Panc1 (cell line): ENCODE results near the gene RNU7-1. TPM values are rescaled to one million over a fixed set of nuclear protein-coding genes. Genes with fewer than 3 reads are reported as not detected.

Source experiments
- ATAC-seq: fragments of 200-7000 bp; cut with Tn5 transposase; 2 replicates; pipeline ENCODE4 v1.9.1; 2020; ENCODE audit warnings: mild to moderate bottlenecking, moderate library complexity
- BruUV-seq: library from RNA; stranded (reverse); fragments of 400-500 nt; replicated peaks from 2 replicates; lab custom pipeline; 2021; lab: Mats Ljungman, UMichigan
- CTCF ChIA-PET: fragments of 300-600 bp; sonication (Branson Sonifier 250); formaldehyde crosslinking; loops from one replicate; lab custom pipeline; 2022; ENCODE audit warnings: antibody characterized with exemption; lab: Charles Lee
- POLR2A ChIA-PET: fragments of 300-600 bp; sonication (Branson Sonifier 250); formaldehyde crosslinking; loops from one replicate; lab custom pipeline; 2022; ENCODE audit warnings: antibody characterized with exemption; lab: Charles Lee
- DNase-seq: peaks from one replicate; pipeline ENCODE4 v3.0.0-alpha.2; 2010; ENCODE audit warnings: low read depth, low spot score
- H3K27ac ChIP-seq: 2 replicates; pipeline ENCODE4 v1.5.1; 2011; ENCODE audit warnings: mild to moderate bottlenecking, low read length, inconsistent platforms
- H3K27me3 ChIP-seq: fragments of 200-500 bp; sonication (Bioruptor generic); 2 replicates; pipeline ENCODE4 v1.6.0; 2014; ENCODE audit warnings: low read length, inconsistent platforms; ENCODE audit not compliant: control insufficient read depth, insufficient read depth
- H3K36me3 ChIP-seq: fragments of 200-500 bp; sonication (Bioruptor generic); 2 replicates; pipeline ENCODE4 v1.5.1; 2014; ENCODE audit warnings: inconsistent platforms, mild to moderate bottlenecking, low read length, moderate library complexity; ENCODE audit not compliant: control insufficient read depth, insufficient read depth
- H3K4me1 ChIP-seq: 2 replicates; pipeline ENCODE4 v1.5.1; 2011; ENCODE audit warnings: inconsistent platforms, mild to moderate bottlenecking, low read length, moderate library complexity; ENCODE audit not compliant: control insufficient read depth, insufficient read depth
- H3K4me3 ChIP-seq, 2 experiments: 2 replicates each; pipeline ENCODE4 v1.5.1; 2011 to 2012; ENCODE audit warnings: low read depth in 2 of 2, low read length in 2 of 2, mild to moderate bottlenecking in 2 of 2, inconsistent platforms in 1 of 2, moderate library complexity in 1 of 2
- H3K9me3 ChIP-seq: fragments of 200-500 bp; sonication (Bioruptor generic); 2 replicates; pipeline ENCODE4 v1.5.1; 2014; ENCODE audit warnings: low read depth, mild to moderate bottlenecking, inconsistent platforms, low read length, moderate library complexity; ENCODE audit not compliant: control insufficient read depth, insufficient read depth
- CTCF ChIP-seq: fragments of 450-650 bp; IDR thresholded peaks from 2 replicates; pipeline ENCODE4 v1.5.1; 2017; ENCODE audit warnings: mild to moderate bottlenecking
- POLR2AphosphoS5 ChIP-seq: IDR thresholded peaks from 2 replicates; pipeline ENCODE4 v1.6.1; 2012; ENCODE audit warnings: mild to moderate bottlenecking, low read depth, low read length, moderate library complexity
- REST ChIP-seq, 2 experiments: IDR thresholded peaks; 2 replicates each; pipeline ENCODE4 v1.6.1; 2011 to 2012; ENCODE audit warnings: low read depth in 2 of 2, control low read depth in 1 of 2, low read length in 1 of 2, mild to moderate bottlenecking in 1 of 2, moderate library complexity in 1 of 2; ENCODE audit not compliant: insufficient read depth in 1 of 2
- SIN3A ChIP-seq: IDR thresholded peaks from 2 replicates; pipeline ENCODE4 v1.6.1; 2012; ENCODE audit warnings: low read depth, mild to moderate bottlenecking, low read length, moderate library complexity, borderline replicate concordance; ENCODE audit not compliant: insufficient read depth
- TCF7L2 ChIP-seq: IDR thresholded peaks from 2 replicates; pipeline ENCODE4 v1.6.1; 2011; ENCODE audit warnings: mild to moderate bottlenecking, low read depth, low read length, inconsistent platforms
- in situ Hi-C: cut with HindIII; loops from 2 replicates; pipeline ENCODE4 v1.10.0; 2016; ENCODE audit warnings: low sequenced_read_pairs, low pct_unique_long_range_greater_than_20kb
- intact Hi-C: fragments of 100-400 bp; cut with micrococcal nuclease; formaldehyde crosslinking; loops from one replicate; pipeline ENCODE4 v1.10.0; 2022; ENCODE audit not compliant: unreplicated experiment
- total RNA-seq: library from RNA; stranded (reverse); gene quantifications from one replicate; pipeline ENCODE4 v1.2.1, GENCODE V29; 2021; ENCODE audit not compliant: unreplicated experiment

The RNU7-1 gene
- total RNA-seq, 1 experiment from 2014 or later: not detected

- Histone ChIP-seq H3K4me1 (peaks cover 42% of the 10 kb centered on the region), H3K36me3 (no peaks in the 10 kb centered on the region; the same call in 1 of the 2 replicates), H3K9me3 (no peaks in the 10 kb centered on the region), H3K27me3 (no peaks in the 10 kb centered on the region), H3K4me3 (peak overlapping the region; percentile 34 to 64), H3K27ac (peak overlapping the region; percentile 95)
- no TSS peak for BruUV-seq
- POLR2A ChIA-PET: interaction anchor here (1.0 to 1.7 kb wide), 3 partner anchors 9 to 21 kb away, joined by 4 to 9 read pairs (median 8); no protein-coding TSS in a partner anchor
- ATAC-seq: peak; percentile 51
- in situ Hi-C loops (no loop called here), intact Hi-C loops (loop anchor here (10.0 kb wide), 1 partner anchor 171 kb away; no protein-coding TSS in a partner anchor)
- TF ChIP-seq POLR2AphosphoS5 (no peak), CTCF (no peak), REST (IDR thresholded peaks at IDR 0.05; ENCODE audit: insufficient read depth in 1 of 2, low read depth in 2 of 2, low read length in 1 of 2) (no peak), SIN3A (no peak), TCF7L2 (no peak)
- CTCF ChIA-PET: no interaction called here
- DNase-seq: peak; percentile 81
These were observed 261 bp upstream of the RNU7-1 start for GRCh38 chr12:6943389-6943721.

GRCh38 chr12:6944381-6945186 lies 968 bp downstream of the RNU7-1 start:
- ATAC-seq (peak; percentile 55), DNase-seq (peak; percentile 75)
- H3K27me3 ChIP-seq: no peaks in the 10 kb centered on the region
- POLR2A ChIA-PET: interaction anchor here (0.6 to 1.7 kb wide), 4 partner anchors 10 to 168 kb away, joined by 4 to 9 read pairs (median 8); no protein-coding TSS in a partner anchor
- intact Hi-C loops (loop anchor here (10.0 kb wide), 1 partner anchor 170 kb away; no protein-coding TSS in a partner anchor), in situ Hi-C loops (no loop called here)
- H3K4me1 ChIP-seq: peaks cover 41% of the 10 kb centered on the region
- no peaks in the 10 kb centered on the region; the same call in 1 of the 2 replicates for H3K36me3 ChIP-seq
- H3K9me3 ChIP-seq: no peaks in the 10 kb centered on the region
- peak overlapping the region; percentile 64 to 72 for H3K4me3 ChIP-seq
- TF ChIP-seq CTCF (peak; percentile 87), REST (IDR thresholded peaks at IDR 0.05; ENCODE audit: insufficient read depth in 1 of 2, low read depth in 2 of 2, low read length in 1 of 2) (no peak)
- CTCF ChIA-PET: interaction anchor here (0.6 to 0.7 kb wide), 3 partner anchors 16 to 54 kb away, joined by 3 to 6 read pairs (median 4); no protein-coding TSS in a partner anchor
- no TSS peak for BruUV-seq
- H3K27ac ChIP-seq: peak overlapping the region; percentile 95
